WTC11 (cell line): ENCODE data around the gene MYL11.

ENCODE experiments used
- ETV6 ChIP-seq: sonication (generic); formaldehyde crosslinking; IDR thresholded peaks from 2 replicates; pipeline ENCODE4 v1.8.1; 2022; ENCODE audit warnings: mild to moderate bottlenecking, missing genetic modification reagents
- SMAD3 ChIP-seq: sonication (generic); formaldehyde crosslinking; IDR thresholded peaks from 2 replicates; pipeline ENCODE4 v1.8.0; 2022; ENCODE audit warnings: missing genetic modification reagents, mild to moderate bottlenecking, borderline replicate concordance
- SP1 ChIP-seq: sonication (generic); formaldehyde crosslinking; conservative IDR thresholded peaks from 2 replicates; pipeline ENCODE4 v1.8.1; 2022; ENCODE audit warnings: missing genetic modification reagents
- TF ChIP-seq, protein P1 (sequence below): fragments of 200-600 bp; IDR thresholded peaks from 2 replicates; pipeline ENCODE4 v1.8.0; 2022; ENCODE audit warnings: antibody characterized with exemption

- no peak for TF ChIP-seq SMAD3 (CRISPR knock-in tag)
- TF ChIP-seq SP1 (CRISPR knock-in tag): no peak
- TF ChIP-seq, protein P1, sequence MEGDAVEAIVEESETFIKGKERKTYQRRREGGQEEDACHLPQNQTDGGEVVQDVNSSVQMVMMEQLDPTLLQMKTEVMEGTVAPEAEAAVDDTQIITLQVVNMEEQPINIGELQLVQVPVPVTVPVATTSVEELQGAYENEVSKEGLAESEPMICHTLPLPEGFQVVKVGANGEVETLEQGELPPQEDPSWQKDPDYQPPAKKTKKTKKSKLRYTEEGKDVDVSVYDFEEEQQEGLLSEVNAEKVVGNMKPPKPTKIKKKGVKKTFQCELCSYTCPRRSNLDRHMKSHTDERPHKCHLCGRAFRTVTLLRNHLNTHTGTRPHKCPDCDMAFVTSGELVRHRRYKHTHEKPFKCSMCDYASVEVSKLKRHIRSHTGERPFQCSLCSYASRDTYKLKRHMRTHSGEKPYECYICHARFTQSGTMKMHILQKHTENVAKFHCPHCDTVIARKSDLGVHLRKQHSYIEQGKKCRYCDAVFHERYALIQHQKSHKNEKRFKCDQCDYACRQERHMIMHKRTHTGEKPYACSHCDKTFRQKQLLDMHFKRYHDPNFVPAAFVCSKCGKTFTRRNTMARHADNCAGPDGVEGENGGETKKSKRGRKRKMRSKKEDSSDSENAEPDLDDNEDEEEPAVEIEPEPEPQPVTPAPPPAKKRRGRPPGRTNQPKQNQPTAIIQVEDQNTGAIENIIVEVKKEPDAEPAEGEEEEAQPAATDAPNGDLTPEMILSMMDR: no peak
- TF ChIP-seq ETV6 (CRISPR knock-in tag): no peak
Observed at GRCh38 chr16:30383521-30383920, 8.9 kb downstream of the MYL11 start.
